ENCODE results near the gene NADK. TPM values are rescaled to one million over a fixed set of nuclear protein-coding genes. Genes with fewer than 3 reads are reported as not detected.
"Not testable (repeated sequence)": the region's sequence is repeated elsewhere in the genome, so short reads cannot be mapped to it uniquely, and the experiment has no call there.

NADK gene
- total RNA-seq, 1 donor from 2014 or later, result 66.0 TPM

GRCh38 chr1:1748686-1749321 is 29.5 kb downstream of the NADK start:
- peak overlapping the region; percentile 4 for H3K4me3 Mint-ChIP-seq (ENCODE audit: unreplicated experiment)
- DNase-seq, result no peak
- peaks cover 10% of the 10 kb centered on the region for H3K4me1 Mint-ChIP-seq (ENCODE audit: low read depth, unreplicated experiment)
- no peaks in the 10 kb centered on the region for H3K36me3 Mint-ChIP-seq (ENCODE audit: unreplicated experiment)
- H3K27me3 Mint-ChIP-seq (ENCODE audit: unreplicated experiment), result peaks cover 5% of the 10 kb centered on the region
- H3K9me3 Mint-ChIP-seq (ENCODE audit: unreplicated experiment), result peaks cover 5% of the 10 kb centered on the region
- no peak for TF ChIP-seq CTCF (IDR thresholded peaks at IDR 0.05; ENCODE audit: partially characterized antibody, unreplicated experiment)
- H3K27ac Mint-ChIP-seq (ENCODE audit: unreplicated experiment), result no peak overlapping the region

GRCh38 chr1:1746566-1746909 is 31.7 kb downstream of the NADK start:
- not testable (repeated sequence) for H3K27ac Mint-ChIP-seq (ENCODE audit: unreplicated experiment); H3K4me1 Mint-ChIP-seq (ENCODE audit: low read depth, unreplicated experiment); DNase-seq; H3K9me3 Mint-ChIP-seq (ENCODE audit: unreplicated experiment); H3K4me3 Mint-ChIP-seq (ENCODE audit: unreplicated experiment); H3K27me3 Mint-ChIP-seq (ENCODE audit: unreplicated experiment); H3K36me3 Mint-ChIP-seq (ENCODE audit: unreplicated experiment)

- H3K4me1 Mint-ChIP-seq (ENCODE audit: low read depth, unreplicated experiment); H3K27me3 Mint-ChIP-seq (ENCODE audit: unreplicated experiment); H3K4me3 Mint-ChIP-seq (ENCODE audit: unreplicated experiment); H3K36me3 Mint-ChIP-seq (ENCODE audit: unreplicated experiment); H3K9me3 Mint-ChIP-seq (ENCODE audit: unreplicated experiment); H3K27ac Mint-ChIP-seq (ENCODE audit: unreplicated experiment): not testable (repeated sequence)
- DNase-seq, result peak; percentile 79
Measured at GRCh38 chr1:1745651-1746565, 32.4 kb downstream of the NADK start.

- not testable (repeated sequence) for H3K36me3 Mint-ChIP-seq (ENCODE audit: unreplicated experiment); H3K27ac Mint-ChIP-seq (ENCODE audit: unreplicated experiment); DNase-seq; H3K9me3 Mint-ChIP-seq (ENCODE audit: unreplicated experiment); H3K27me3 Mint-ChIP-seq (ENCODE audit: unreplicated experiment); H3K4me3 Mint-ChIP-seq (ENCODE audit: unreplicated experiment); H3K4me1 Mint-ChIP-seq (ENCODE audit: low read depth, unreplicated experiment)
Measured at GRCh38 chr1:1742529-1742928, 35.7 kb downstream of the NADK start.

- DNase-seq; H3K9me3 Mint-ChIP-seq (ENCODE audit: unreplicated experiment); H3K27me3 Mint-ChIP-seq (ENCODE audit: unreplicated experiment); H3K27ac Mint-ChIP-seq (ENCODE audit: unreplicated experiment); H3K4me3 Mint-ChIP-seq (ENCODE audit: unreplicated experiment); H3K4me1 Mint-ChIP-seq (ENCODE audit: low read depth, unreplicated experiment); H3K36me3 Mint-ChIP-seq (ENCODE audit: unreplicated experiment): not testable (repeated sequence)
Measured at GRCh38 chr1:1741013-1741412, 37.3 kb downstream of the NADK start.

- H3K27ac Mint-ChIP-seq (ENCODE audit: unreplicated experiment); H3K4me1 Mint-ChIP-seq (ENCODE audit: low read depth, unreplicated experiment); H3K4me3 Mint-ChIP-seq (ENCODE audit: unreplicated experiment); H3K9me3 Mint-ChIP-seq (ENCODE audit: unreplicated experiment); H3K36me3 Mint-ChIP-seq (ENCODE audit: unreplicated experiment); DNase-seq; H3K27me3 Mint-ChIP-seq (ENCODE audit: unreplicated experiment): not testable (repeated sequence)
Measured at GRCh38 chr1:1738799-1739337, 39.4 kb downstream of the NADK start.

GRCh38 chr1:1737675-1738590 is 40.3 kb downstream of the NADK start:
- H3K27ac Mint-ChIP-seq (ENCODE audit: unreplicated experiment); H3K4me1 Mint-ChIP-seq (ENCODE audit: low read depth, unreplicated experiment); H3K4me3 Mint-ChIP-seq (ENCODE audit: unreplicated experiment); H3K9me3 Mint-ChIP-seq (ENCODE audit: unreplicated experiment); H3K27me3 Mint-ChIP-seq (ENCODE audit: unreplicated experiment); DNase-seq; H3K36me3 Mint-ChIP-seq (ENCODE audit: unreplicated experiment): not testable (repeated sequence)
